ENCODE data around the gene GPC1.

The GPC1 gene

GRCh38 chr2:240459401-240460252, 24.2 kb downstream of the GPC1 start:
- H3K36me3 ChIP-seq (ENCODE audit: control insufficient read depth, insufficient read depth, low read length): peaks cover 8% of the 10 kb centered on the region
- peaks cover 3% of the 10 kb centered on the region for H3K4me1 ChIP-seq (ENCODE audit: control insufficient read depth, insufficient read depth, low read length)
- H3K9ac ChIP-seq (ENCODE audit: low read depth, low read length): no peak overlapping the region
- no peak overlapping the region for H3K4me3 ChIP-seq (ENCODE audit: low read depth, low read length)
- H3K27me3 ChIP-seq (ENCODE audit: control insufficient read depth, insufficient read depth, low read length): peaks cover 6% of the 10 kb centered on the region
- no peaks in the 10 kb centered on the region for H3K9me3 ChIP-seq (ENCODE audit: control insufficient read depth, insufficient read depth, low read length)

GRCh38 chr2:240460253-240460711, 24.8 kb downstream of the GPC1 start:
- H3K27me3 ChIP-seq (ENCODE audit: control insufficient read depth, insufficient read depth, low read length): no peaks in the 10 kb centered on the region

GRCh38 chr2:240460781-240461431, 25.4 kb downstream of the GPC1 start:
- Histone ChIP-seq H3K4me1 (ENCODE audit: control insufficient read depth, insufficient read depth, low read length) (no peaks in the 10 kb centered on the region), H3K4me3 (ENCODE audit: low read depth, low read length) (no peak overlapping the region), H3K36me3 (ENCODE audit: control insufficient read depth, insufficient read depth, low read length) (peaks cover 15% of the 10 kb centered on the region), H3K27me3 (ENCODE audit: control insufficient read depth, insufficient read depth, low read length) (no peaks in the 10 kb centered on the region), H3K9ac (ENCODE audit: low read depth, low read length) (no peak overlapping the region), H3K9me3 (ENCODE audit: control insufficient read depth, insufficient read depth, low read length) (no peaks in the 10 kb centered on the region)

More at GRCh38 chr2:240460253-240460711, 24.8 kb downstream of the GPC1 start:
- Histone ChIP-seq H3K9me3 (ENCODE audit: control insufficient read depth, insufficient read depth, low read length) (no peaks in the 10 kb centered on the region), H3K9ac (ENCODE audit: low read depth, low read length) (no peak overlapping the region), H3K4me3 (ENCODE audit: low read depth, low read length) (no peak overlapping the region), H3K4me1 (ENCODE audit: control insufficient read depth, insufficient read depth, low read length) (no peaks in the 10 kb centered on the region), H3K36me3 (ENCODE audit: control insufficient read depth, insufficient read depth, low read length) (peaks cover 11% of the 10 kb centered on the region)

GRCh38 chr2:240461471-240462072, 26.1 kb downstream of the GPC1 start:
- Histone ChIP-seq H3K4me3 (ENCODE audit: low read depth, low read length) (no peak overlapping the region), H3K27me3 (ENCODE audit: control insufficient read depth, insufficient read depth, low read length) (no peaks in the 10 kb centered on the region), H3K9ac (ENCODE audit: low read depth, low read length) (no peak overlapping the region), H3K4me1 (ENCODE audit: control insufficient read depth, insufficient read depth, low read length) (no peaks in the 10 kb centered on the region), H3K36me3 (ENCODE audit: control insufficient read depth, insufficient read depth, low read length) (peaks cover 16% of the 10 kb centered on the region), H3K9me3 (ENCODE audit: control insufficient read depth, insufficient read depth, low read length) (no peaks in the 10 kb centered on the region)

GRCh38 chr2:240462073-240462706, 26.7 kb downstream of the GPC1 start:
- peaks cover 20% of the 10 kb centered on the region for H3K36me3 ChIP-seq (ENCODE audit: control insufficient read depth, insufficient read depth, low read length)
- no peaks in the 10 kb centered on the region for H3K9me3 ChIP-seq (ENCODE audit: control insufficient read depth, insufficient read depth, low read length)
- H3K4me3 ChIP-seq (ENCODE audit: low read depth, low read length): no peak overlapping the region
- no peak overlapping the region for H3K9ac ChIP-seq (ENCODE audit: low read depth, low read length)
- no peaks in the 10 kb centered on the region for H3K27me3 ChIP-seq (ENCODE audit: control insufficient read depth, insufficient read depth, low read length)
- no peaks in the 10 kb centered on the region for H3K4me1 ChIP-seq (ENCODE audit: control insufficient read depth, insufficient read depth, low read length)

- Histone ChIP-seq H3K27me3 (ENCODE audit: control insufficient read depth, insufficient read depth, low read length) (no peaks in the 10 kb centered on the region), H3K4me1 (ENCODE audit: control insufficient read depth, insufficient read depth, low read length) (no peaks in the 10 kb centered on the region), H3K9me3 (ENCODE audit: control insufficient read depth, insufficient read depth, low read length) (no peaks in the 10 kb centered on the region), H3K4me3 (ENCODE audit: low read depth, low read length) (no peak overlapping the region), H3K36me3 (ENCODE audit: control insufficient read depth, insufficient read depth, low read length) (peaks cover 21% of the 10 kb centered on the region), H3K9ac (ENCODE audit: low read depth, low read length) (no peak overlapping the region)
These were observed 27.3 kb downstream of the GPC1 start for GRCh38 chr2:240462707-240463273.

- Histone ChIP-seq H3K27me3 (ENCODE audit: control insufficient read depth, insufficient read depth, low read length) (no peaks in the 10 kb centered on the region), H3K4me1 (ENCODE audit: control insufficient read depth, insufficient read depth, low read length) (no peaks in the 10 kb centered on the region), H3K9me3 (ENCODE audit: control insufficient read depth, insufficient read depth, low read length) (no peaks in the 10 kb centered on the region), H3K4me3 (ENCODE audit: low read depth, low read length) (no peak overlapping the region), H3K9ac (ENCODE audit: low read depth, low read length) (no peak overlapping the region), H3K36me3 (ENCODE audit: control insufficient read depth, insufficient read depth, low read length) (peaks cover 21% of the 10 kb centered on the region)
These were observed 27.9 kb downstream of the GPC1 start for GRCh38 chr2:240463274-240463865.

- H3K4me1 ChIP-seq (ENCODE audit: control insufficient read depth, insufficient read depth, low read length): no peaks in the 10 kb centered on the region
- H3K27me3 ChIP-seq (ENCODE audit: control insufficient read depth, insufficient read depth, low read length): no peaks in the 10 kb centered on the region
- no peak overlapping the region for H3K9ac ChIP-seq (ENCODE audit: low read depth, low read length)
- H3K4me3 ChIP-seq (ENCODE audit: low read depth, low read length): no peak overlapping the region
- H3K9me3 ChIP-seq (ENCODE audit: control insufficient read depth, insufficient read depth, low read length): no peaks in the 10 kb centered on the region
- H3K36me3 ChIP-seq (ENCODE audit: control insufficient read depth, insufficient read depth, low read length): peaks cover 21% of the 10 kb centered on the region
These were observed 28.5 kb downstream of the GPC1 start for GRCh38 chr2:240463866-240464481.

GRCh38 chr2:240464514-240465241, 29.2 kb downstream of the GPC1 start:
- Histone ChIP-seq H3K4me1 (ENCODE audit: control insufficient read depth, insufficient read depth, low read length) (no peaks in the 10 kb centered on the region), H3K9ac (ENCODE audit: low read depth, low read length) (no peak overlapping the region), H3K27me3 (ENCODE audit: control insufficient read depth, insufficient read depth, low read length) (no peaks in the 10 kb centered on the region), H3K36me3 (ENCODE audit: control insufficient read depth, insufficient read depth, low read length) (peaks cover 21% of the 10 kb centered on the region), H3K4me3 (ENCODE audit: low read depth, low read length) (no peak overlapping the region), H3K9me3 (ENCODE audit: control insufficient read depth, insufficient read depth, low read length) (no peaks in the 10 kb centered on the region)

- Histone ChIP-seq H3K27me3 (ENCODE audit: control insufficient read depth, insufficient read depth, low read length) (no peaks in the 10 kb centered on the region), H3K9me3 (ENCODE audit: control insufficient read depth, insufficient read depth, low read length) (no peaks in the 10 kb centered on the region), H3K36me3 (ENCODE audit: control insufficient read depth, insufficient read depth, low read length) (peaks cover 21% of the 10 kb centered on the region), H3K4me1 (ENCODE audit: control insufficient read depth, insufficient read depth, low read length) (no peaks in the 10 kb centered on the region), H3K9ac (ENCODE audit: low read depth, low read length) (no peak overlapping the region), H3K4me3 (ENCODE audit: low read depth, low read length) (no peak overlapping the region)
These were observed 29.9 kb downstream of the GPC1 start for GRCh38 chr2:240465268-240465764.
